ENCODE data around the gene PCSK5. TPM values are rescaled to one million over a fixed set of nuclear protein-coding genes. Genes with fewer than 3 reads are reported as not detected.

The PCSK5 gene
- polyA plus RNA-seq, 1 donor (not counting 4 experiments of a cell fraction or from before 2014, with no cell fraction given), result 1.9 TPM

DNA sequence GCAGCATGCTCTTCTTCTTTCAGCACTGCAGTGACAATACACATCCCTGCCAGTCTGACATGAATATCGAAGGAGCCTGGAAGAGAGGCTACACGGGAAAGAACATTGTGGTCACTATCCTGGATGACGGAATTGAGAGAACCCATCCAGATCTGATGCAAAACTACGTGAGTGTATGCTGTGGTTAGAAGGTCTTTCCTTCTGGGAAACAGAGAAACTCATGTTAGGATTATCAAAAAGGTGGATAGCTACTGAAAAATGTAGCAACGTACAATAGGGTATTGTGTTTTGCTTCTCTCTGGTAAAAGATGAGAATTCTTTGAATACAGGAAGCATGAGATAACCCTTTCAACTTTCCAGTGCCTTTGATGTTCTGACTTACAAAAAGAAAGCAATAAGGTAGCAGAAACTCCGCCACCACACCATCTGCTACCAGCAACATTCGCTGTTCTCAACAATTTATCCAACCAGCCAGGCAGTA lies 133.3 kb downstream of the PCSK5 start:
- H2AFZ ChIP-seq (ENCODE audit: control insufficient read depth, low read length), result no peak overlapping the region
- no peaks in the 10 kb centered on the region for H3K79me2 ChIP-seq (ENCODE audit: control insufficient read depth, insufficient read depth, low read length)
- H3K4me1 ChIP-seq (ENCODE audit: control insufficient read depth, extremely low read depth, insufficient read depth, low read length), result peaks cover 10% of the 10 kb centered on the region
- H3K9me3 ChIP-seq (ENCODE audit: control insufficient read depth, low read depth, low read length), result no peaks in the 10 kb centered on the region
- no peak overlapping the region for H3K4me3 ChIP-seq (ENCODE audit: control insufficient read depth in 2 of 3, extremely low read depth in 1 of 3, insufficient read depth in 2 of 3, low read depth in 1 of 3, low read length in 3 of 3)
- peaks cover 0 to 1% of the 10 kb centered on the region in 2 experiments for H3K36me3 ChIP-seq (ENCODE audit: control insufficient read depth in 2 of 2, extremely low read depth in 1 of 2, insufficient read depth in 2 of 2, low read length in 2 of 2)
- no peaks in the 10 kb centered on the region for H4K20me1 ChIP-seq (ENCODE audit: control insufficient read depth, extremely low read depth, insufficient read depth, low read length)
- no peak overlapping the region for H3K4me2 ChIP-seq (ENCODE audit: control insufficient read depth, extremely low read depth, insufficient read depth, low read depth, low read length)
- DNase-seq (ENCODE audit: low read depth, low spot score), result no peak
- no peak overlapping the region for H3K9ac ChIP-seq (ENCODE audit: control insufficient read depth, extremely low read depth, insufficient read depth, low read length)
- no peak for FAIRE-seq
- dilution Hi-C loops (cut with MboI; ENCODE audit: extremely low pct_ligation_motif_present, low sequenced_read_pairs), result no loop called here
- H3K9me1 ChIP-seq (ENCODE audit: control insufficient read depth, extremely low read depth, insufficient read depth, low read length), result no peaks in the 10 kb centered on the region
- H3K27ac ChIP-seq (ENCODE audit: control insufficient read depth, insufficient read depth, low read length), result no peak overlapping the region
- H3K27me3 ChIP-seq (ENCODE audit: control insufficient read depth, extremely low read depth, insufficient read depth, low read length), result no peaks in the 10 kb centered on the region
- no peak for TF ChIP-seq EZH2 (IDR thresholded peaks at IDR 0.05; ENCODE audit: low read length)
- TF ChIP-seq, protein P1, sequence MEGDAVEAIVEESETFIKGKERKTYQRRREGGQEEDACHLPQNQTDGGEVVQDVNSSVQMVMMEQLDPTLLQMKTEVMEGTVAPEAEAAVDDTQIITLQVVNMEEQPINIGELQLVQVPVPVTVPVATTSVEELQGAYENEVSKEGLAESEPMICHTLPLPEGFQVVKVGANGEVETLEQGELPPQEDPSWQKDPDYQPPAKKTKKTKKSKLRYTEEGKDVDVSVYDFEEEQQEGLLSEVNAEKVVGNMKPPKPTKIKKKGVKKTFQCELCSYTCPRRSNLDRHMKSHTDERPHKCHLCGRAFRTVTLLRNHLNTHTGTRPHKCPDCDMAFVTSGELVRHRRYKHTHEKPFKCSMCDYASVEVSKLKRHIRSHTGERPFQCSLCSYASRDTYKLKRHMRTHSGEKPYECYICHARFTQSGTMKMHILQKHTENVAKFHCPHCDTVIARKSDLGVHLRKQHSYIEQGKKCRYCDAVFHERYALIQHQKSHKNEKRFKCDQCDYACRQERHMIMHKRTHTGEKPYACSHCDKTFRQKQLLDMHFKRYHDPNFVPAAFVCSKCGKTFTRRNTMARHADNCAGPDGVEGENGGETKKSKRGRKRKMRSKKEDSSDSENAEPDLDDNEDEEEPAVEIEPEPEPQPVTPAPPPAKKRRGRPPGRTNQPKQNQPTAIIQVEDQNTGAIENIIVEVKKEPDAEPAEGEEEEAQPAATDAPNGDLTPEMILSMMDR (optimal IDR thresholded peaks at IDR 0.05 in 1 of 3, IDR thresholded peaks at IDR 0.05 in 1 of 3, conservative IDR thresholded peaks at IDR 0.05 in 1 of 3; ENCODE audit: extremely low read depth in 1 of 3, insufficient read depth in 2 of 3, low read length in 3 of 3), result no peak

DNA sequence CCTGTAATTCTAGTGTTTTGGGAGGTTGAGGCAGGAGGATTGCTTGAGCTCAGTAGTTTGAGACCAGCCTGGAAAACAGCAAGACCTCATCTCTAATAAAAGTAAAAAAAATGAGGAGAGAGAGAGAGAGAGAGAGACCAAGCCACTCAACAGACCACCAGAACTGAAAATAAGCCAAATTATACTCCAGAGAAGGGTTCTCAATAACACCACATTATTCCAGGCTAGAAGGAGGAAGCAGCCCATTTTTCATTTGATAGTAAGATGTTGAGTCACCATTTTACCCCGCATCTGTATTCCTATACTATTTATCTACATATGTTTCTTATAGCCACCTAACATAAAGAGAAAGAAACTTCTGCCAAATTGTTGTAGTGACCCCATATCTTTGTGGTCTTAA lies 134.8 kb downstream of the PCSK5 start:
- DNase-seq (ENCODE audit: low read depth, low spot score), result no peak
- H3K36me3 ChIP-seq (ENCODE audit: control insufficient read depth in 2 of 2, extremely low read depth in 1 of 2, insufficient read depth in 2 of 2, low read length in 2 of 2), result peaks cover 0 to 1% of the 10 kb centered on the region in 2 experiments
- no peak for FAIRE-seq
- no peaks in the 10 kb centered on the region for H4K20me1 ChIP-seq (ENCODE audit: control insufficient read depth, extremely low read depth, insufficient read depth, low read length)
- no peaks in the 10 kb centered on the region for H3K9me1 ChIP-seq (ENCODE audit: control insufficient read depth, extremely low read depth, insufficient read depth, low read length)
- no peaks in the 10 kb centered on the region for H3K9me3 ChIP-seq (ENCODE audit: control insufficient read depth, low read depth, low read length)
- no peak overlapping the region for H2AFZ ChIP-seq (ENCODE audit: control insufficient read depth, low read length)
- no peaks in the 10 kb centered on the region for H3K27me3 ChIP-seq (ENCODE audit: control insufficient read depth, extremely low read depth, insufficient read depth, low read length)
- H3K27ac ChIP-seq (ENCODE audit: control insufficient read depth, insufficient read depth, low read length), result no peak overlapping the region
- dilution Hi-C loops (cut with MboI; ENCODE audit: extremely low pct_ligation_motif_present, low sequenced_read_pairs), result no loop called here
- peaks cover 10% of the 10 kb centered on the region for H3K4me1 ChIP-seq (ENCODE audit: control insufficient read depth, extremely low read depth, insufficient read depth, low read length)
- no peak overlapping the region for H3K4me3 ChIP-seq (ENCODE audit: control insufficient read depth in 2 of 3, extremely low read depth in 1 of 3, insufficient read depth in 2 of 3, low read depth in 1 of 3, low read length in 3 of 3)
- H3K9ac ChIP-seq (ENCODE audit: control insufficient read depth, extremely low read depth, insufficient read depth, low read length), result no peak overlapping the region
- TF ChIP-seq, protein P1 (optimal IDR thresholded peaks at IDR 0.05 in 1 of 3, IDR thresholded peaks at IDR 0.05 in 1 of 3, conservative IDR thresholded peaks at IDR 0.05 in 1 of 3; ENCODE audit: extremely low read depth in 1 of 3, insufficient read depth in 2 of 3, low read length in 3 of 3), result no peak
- no peak for TF ChIP-seq EZH2 (IDR thresholded peaks at IDR 0.05; ENCODE audit: low read length)
- H3K4me2 ChIP-seq (ENCODE audit: control insufficient read depth, extremely low read depth, insufficient read depth, low read depth, low read length), result no peak overlapping the region
- no peaks in the 10 kb centered on the region for H3K79me2 ChIP-seq (ENCODE audit: control insufficient read depth, insufficient read depth, low read length)
